IPS-NIHi11 (cell line): ENCODE results near the gene MYH9.

ENCODE experiments used
- DNase-seq: peaks from one replicate; pipeline ENCODE4 v3.0.0; 2012; ENCODE audit warnings: mixed read lengths, low spot score

Gene MYH9

DNA sequence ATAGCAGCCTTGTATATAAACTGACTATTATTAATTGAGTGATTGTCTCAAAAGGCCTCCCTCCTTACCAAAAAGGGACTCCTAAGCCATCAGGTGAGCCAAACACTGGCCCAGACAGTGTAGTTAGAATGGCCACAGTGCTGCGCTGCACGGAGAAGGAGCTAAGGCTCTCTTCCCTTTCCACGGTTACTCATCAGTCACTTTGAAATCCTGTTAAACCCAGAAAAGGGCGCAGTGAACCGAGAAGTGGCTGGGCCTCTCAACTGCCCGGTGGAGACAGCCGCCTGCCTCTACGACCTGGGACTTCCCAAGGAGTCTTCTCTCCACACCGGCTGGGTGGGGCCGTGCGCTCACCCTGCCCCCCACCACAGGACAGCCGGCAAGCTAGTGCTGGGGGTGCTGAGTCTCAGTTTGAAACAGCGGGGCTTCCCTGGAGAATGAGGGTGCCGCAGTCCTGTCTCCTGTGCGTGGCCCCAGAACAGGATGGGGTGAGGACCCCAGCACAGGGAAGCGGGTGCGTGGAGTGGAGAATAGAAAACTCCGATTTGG lies 1.3 kb downstream of the MYH9 start:
- no peak for DNase-seq

DNA sequence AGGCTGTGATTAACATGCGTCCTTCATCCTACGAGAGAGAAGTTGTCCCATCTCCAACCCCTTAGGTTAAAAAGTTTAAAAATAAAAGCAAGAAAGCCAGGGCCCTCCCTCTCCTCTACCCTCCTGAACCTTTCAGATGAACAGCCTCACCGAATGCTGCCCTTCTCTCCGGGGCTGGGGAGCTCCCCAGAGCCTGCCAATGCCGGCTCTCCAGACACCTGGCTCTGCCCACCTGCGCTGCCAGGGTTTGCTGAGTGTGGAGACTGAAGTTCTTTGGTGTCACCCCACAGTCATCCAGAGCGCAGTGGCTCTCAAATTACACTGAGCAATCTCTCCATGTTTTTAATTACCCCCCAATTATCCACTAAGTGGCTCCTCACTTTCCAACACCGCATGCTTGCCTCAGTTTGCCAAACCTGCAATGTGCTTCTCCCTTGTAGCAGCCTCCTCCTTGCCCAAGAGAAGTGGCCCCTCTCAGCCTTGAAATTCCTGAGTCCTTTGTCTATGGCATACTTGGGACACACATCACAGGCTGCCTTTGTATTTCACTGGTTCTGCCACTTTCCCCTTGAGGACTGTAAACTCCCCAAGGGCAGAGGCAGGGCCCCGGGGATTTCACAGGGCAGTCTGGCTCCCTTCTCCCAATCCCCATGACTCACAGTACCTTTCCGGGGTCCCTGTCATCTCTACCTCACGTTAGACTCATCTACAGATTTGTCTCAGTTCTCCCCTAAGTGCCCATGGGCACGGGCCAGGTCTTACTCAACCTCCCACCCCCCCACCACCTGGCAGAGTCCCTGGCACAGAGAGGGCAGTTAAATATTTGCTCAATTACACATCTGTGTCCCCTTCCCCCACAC lies 2.0 kb downstream of the MYH9 start:
- DNase-seq, result no peak

DNA sequence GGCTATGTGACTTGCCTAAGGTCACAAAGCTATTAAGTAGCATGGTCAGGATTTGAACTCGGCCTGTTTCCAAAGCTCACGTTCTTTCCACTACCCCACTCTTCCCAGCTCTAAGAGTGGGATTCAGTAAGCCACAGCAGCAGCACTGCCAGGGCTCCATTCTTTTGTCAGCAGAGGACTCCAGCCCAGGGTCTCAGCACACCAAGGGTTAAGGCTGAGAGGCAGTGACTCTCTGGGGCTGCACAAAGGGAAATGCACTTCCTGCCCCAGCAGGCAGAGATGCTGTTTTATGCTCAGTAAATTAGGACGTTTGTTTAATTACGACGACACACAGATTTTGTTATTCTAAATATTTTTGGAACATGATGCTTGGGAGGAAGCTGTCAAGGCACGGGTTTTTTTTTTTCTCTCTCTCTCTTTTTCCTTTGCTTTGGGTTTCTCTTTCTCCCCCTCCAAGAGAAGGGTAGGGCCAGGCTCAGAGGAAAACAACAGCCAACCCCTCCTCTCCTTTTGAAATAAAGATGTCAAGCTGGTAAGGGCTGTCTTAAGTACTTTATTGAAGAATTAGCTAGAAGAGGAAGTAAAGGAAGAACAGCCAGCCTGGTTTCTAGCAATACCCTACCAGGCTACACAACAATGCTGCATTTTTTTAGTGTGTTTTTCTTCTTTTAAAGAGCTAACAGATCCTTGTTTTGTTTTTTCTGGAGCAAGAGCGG lies 2.8 kb downstream of the MYH9 start:
- peak; percentile 68 for DNase-seq

DNA sequence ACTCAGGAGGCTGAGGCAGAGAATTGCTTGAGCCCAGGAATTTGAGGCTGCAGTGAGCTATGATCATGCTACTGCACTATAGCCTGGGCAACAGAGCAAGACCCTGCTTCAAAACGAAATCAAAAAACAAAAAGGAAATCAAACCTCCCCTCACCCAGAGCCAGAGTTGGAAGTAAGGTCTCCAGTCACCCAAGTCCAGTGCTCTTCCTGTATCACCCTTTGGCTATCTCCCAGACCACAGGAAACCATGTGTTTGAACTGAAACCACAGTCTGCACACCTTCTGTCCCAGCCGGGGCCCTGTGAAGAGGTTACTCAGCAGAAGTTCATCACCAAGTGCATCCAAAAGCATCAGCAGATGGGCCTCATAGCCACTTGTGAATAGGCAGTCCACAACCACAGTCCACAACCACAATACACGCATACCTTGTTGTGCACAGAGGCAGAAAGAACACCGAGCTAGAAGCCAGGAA lies 4.6 kb downstream of the MYH9 start:
- no peak for DNase-seq

DNA sequence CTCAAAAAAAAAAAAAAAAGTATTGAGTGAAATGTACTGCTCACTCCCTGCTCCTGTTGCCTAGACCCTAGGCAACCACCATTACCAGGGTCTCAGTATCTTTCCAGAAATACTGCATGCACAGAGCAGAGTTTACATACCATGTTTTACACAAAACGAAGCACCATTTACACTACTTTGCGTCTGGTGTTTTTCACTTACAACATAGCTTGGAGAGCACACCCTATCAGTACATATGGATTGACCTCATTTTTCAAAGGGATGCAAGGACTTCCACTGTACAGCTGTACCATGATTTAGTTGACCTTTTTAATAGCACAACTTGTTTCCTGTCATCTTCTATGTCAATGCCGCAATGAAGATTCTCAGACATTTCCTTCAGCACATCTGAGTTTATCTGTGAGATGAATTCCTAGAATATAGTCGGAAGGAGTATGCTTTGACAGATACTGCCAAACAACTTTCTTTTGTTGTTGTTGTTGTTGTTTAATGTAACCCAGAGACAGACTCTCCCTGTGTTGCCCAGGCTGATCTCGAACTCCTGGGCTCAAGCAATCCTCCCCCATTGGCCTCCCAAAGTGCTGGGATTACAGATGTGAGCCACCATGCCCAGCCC lies 6.1 kb downstream of the MYH9 start:
- no peak for DNase-seq

DNA sequence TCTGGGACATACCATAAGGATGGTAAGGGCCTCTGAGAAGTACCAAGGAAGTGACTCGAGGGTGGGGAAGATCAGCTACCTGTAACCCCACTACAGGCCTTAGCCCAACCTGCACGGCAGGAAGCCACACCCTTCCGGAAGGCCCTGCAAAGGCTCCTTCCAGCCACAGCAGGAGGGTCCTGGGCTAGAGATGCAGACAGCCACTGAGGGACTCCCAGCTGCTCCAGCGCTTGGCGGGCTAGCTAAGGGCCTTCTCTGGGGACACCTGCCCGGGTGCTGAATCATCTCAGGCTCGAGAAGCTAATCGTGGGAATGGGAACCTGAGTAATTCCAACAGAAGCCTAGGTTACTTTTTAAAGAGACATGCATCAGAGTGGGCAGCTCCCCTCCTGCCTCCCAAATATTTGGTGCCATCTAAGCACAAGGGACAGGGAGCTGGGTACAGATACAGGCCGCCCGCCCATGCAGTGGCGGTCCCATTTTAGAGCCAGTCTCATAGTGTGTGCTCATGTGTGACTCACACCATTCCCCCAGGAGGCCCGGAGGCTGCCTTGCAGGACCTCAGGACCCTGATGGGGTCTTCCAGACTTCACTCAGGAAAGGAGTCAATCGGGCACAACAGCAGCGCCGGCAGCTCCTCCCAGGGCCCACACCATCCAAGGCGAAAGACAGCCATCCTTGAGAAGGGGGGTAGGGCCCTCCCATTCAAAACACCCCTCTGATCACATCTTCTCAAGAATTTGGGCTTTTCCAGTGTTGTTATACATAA lies 8.0 kb downstream of the MYH9 start:
- DNase-seq, result no peak

DNA sequence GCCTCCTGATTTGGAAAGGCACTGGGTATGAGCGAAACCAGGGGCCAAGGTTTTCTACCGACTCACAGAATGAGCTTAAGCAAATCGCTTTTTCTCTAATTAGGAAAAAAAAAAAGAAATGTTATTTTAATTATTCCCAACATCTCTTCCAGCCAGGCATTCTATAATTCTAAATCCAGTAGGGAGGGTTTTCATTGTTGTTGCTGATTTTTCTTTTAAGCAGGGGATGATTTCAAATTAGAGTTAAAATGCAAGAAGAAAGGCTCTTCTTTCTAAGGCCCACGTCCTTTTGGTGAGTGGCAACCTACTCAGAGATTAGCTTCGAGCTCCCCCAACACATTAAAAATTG lies 8.9 kb downstream of the MYH9 start:
- DNase-seq, result no peak

DNA sequence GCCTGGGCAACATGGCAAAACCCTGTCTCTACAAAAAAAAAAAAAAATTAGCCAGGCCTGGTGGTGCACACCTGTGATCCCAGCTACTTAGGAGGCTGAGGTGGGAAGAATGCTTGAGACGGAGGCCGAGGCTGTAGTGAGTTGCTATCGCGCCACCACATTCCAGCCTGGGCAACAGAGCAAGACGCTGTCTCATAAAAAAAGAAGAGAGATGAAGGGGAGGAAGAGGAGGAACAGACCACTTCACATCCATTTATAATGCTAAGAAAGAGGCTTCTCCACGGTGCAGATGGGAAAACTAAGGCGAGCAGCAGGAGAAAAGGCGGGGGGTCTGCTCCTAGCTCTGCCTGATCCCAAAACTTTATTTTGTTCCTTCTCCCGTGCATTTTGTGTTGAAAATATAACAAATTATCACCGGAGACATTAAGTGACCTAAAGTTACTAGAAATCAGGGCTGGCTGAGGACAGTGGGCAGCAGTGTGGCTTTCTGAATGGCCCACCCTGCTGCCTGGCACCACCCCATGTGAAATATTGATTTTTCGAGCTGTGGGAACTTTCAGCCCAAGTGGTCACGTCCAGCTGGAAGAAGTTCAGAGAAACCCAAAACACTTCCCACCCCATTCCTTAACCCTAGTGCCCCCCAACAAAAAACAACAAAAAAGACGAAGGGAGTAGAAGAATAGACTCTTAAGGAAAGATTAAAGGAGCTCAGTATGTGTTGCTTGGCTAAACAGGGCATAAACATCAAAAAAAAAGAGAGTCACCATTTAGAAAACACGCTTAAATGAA lies 9.5 kb downstream of the MYH9 start:
- no peak for DNase-seq

DNA sequence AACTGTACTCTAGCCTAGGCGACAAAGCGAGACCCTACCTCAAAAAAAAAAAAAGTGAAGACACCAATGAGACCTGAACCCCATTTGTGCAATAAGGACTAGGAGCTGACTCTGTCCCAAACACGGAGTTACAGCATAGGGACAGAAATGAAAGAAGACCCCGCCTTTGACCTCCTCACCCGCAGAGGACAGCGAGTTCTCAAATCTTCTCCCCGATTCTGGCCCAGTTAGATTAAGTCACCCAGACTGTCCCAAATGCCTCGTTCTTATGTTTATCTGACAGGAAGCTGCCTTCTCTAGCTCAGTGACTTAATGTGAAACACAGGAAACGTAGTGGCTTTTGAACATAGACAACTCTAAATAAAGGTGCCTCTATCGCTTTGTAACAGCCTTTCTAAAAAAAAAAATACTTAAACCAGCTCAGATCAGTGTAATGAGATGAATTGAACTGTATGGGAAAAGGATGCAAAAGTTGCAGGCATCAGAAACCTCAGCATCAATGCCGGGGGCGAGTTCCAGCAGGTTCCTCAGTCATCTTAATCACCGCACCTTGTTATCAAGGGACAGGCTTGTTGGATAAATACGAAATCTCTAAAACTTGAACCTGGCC lies 10.6 kb downstream of the MYH9 start:
- DNase-seq, result no peak

DNA sequence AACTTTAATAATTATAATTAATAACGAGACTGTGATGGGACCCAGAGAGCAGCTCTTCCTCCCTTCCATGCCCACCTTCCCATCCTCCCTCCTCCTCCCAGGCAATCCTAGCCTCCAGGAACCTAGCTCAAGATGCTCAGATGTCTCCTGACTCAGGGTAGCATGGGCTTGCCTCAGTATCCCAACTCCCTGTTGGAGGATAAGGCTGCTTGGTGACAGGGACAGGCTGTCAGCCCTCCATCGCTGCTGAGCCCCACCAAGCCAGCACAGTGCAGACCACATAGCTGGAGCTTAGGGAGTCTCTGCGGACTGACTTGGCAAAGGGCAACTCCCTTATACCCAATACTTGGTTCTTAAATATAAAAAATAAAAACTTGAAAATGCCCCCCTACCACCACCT lies 11.5 kb downstream of the MYH9 start:
- DNase-seq, result no peak

DNA sequence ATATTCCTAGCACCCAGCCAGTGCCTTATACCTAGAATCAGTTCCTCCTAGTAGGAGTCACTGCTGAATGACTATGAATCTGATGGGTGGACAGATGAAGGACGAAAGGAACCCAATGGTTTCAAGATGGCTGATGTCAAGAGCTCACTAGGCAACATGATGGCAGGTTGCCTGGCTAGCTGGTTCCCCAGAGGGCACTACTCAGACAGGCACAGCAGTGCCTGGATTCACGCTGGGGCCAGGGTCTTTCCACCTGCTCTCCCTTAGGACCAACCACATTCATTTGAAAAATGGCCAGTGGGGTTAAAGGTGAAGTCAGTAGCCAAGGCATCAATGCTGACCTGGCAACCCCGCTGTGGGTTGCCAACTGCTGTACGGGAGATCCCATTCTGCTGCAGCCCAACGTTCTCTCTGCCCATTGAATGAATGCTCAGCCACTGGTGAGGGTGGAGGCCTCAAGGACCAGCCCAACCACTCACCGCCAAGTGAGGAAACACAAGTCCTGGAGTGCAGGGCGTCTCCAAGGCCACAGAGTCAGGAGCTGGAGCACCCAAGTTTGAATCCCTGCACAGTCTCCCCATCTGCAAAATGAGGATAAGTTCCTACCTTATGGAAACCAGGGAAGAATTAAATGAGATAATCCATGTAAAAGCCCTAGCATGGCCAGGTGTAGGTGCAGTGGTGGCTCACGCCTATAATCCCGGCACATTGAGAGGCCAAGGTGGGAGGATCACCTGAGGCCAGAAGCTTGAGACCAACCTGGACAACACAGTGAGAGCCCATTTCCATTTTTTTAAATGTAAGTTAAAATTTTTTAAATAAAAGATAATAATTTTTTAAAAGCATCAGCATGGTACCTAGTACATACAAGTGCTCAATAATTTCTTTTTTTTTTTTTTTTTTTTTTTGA lies 12.4 kb downstream of the MYH9 start:
- no peak for DNase-seq

DNA sequence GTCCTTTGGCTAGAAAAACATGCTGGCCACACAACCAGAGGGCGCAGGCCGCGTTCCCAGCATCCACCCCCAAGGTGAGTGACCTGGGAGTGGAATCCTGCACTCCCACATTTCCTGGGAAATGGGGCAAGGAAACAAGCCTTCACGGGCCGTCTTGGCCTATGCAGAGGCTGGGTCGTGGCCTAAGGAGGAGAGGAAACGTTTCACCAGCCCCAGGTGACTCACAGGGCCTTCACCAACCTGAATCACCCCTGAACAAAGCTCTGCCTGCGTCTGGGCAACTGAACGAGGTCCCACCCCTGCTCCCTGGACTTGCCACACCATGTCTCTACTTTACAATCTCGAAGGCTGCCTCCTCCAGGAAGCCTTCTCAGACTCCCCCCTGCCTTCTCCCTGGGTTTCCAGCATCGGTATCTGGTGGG lies 13.2 kb downstream of the MYH9 start:
- DNase-seq, result no peak

DNA sequence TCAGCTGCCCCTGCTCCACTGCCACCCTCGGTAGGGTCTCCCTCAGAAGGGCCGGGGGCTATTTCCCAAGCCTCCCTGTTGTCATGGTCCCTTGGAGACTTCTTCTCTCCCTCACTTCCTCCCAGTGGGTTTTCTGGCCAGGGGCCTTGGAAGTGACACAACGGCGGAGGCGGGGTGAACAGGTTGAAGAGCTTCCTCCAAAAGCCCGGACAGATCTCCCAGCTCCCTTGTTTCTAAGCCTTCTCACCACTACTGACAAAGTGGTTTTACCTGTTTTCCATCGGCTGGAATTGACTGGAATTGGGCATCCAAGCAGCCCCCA lies 14.5 kb downstream of the MYH9 start:
- DNase-seq, result no peak

DNA sequence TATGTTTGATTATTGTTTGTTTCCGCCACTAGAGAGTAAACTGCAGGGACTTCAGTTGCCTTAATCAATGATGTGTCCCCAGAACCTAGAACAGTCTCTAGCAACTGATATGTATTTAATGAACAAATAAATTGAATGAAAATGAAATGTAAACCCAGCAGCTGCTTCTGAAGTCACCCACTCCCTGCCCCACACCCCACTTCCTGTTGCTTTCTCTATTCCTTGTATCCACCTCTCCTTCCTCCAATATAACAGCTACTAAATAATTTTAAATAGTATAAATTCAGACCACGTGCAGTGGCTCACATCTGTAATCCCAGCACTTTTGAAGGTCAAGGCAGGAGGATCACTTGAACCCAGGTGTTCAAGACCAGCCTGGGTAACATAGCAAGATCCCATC lies 15.8 kb downstream of the MYH9 start:
- DNase-seq, result no peak

DNA sequence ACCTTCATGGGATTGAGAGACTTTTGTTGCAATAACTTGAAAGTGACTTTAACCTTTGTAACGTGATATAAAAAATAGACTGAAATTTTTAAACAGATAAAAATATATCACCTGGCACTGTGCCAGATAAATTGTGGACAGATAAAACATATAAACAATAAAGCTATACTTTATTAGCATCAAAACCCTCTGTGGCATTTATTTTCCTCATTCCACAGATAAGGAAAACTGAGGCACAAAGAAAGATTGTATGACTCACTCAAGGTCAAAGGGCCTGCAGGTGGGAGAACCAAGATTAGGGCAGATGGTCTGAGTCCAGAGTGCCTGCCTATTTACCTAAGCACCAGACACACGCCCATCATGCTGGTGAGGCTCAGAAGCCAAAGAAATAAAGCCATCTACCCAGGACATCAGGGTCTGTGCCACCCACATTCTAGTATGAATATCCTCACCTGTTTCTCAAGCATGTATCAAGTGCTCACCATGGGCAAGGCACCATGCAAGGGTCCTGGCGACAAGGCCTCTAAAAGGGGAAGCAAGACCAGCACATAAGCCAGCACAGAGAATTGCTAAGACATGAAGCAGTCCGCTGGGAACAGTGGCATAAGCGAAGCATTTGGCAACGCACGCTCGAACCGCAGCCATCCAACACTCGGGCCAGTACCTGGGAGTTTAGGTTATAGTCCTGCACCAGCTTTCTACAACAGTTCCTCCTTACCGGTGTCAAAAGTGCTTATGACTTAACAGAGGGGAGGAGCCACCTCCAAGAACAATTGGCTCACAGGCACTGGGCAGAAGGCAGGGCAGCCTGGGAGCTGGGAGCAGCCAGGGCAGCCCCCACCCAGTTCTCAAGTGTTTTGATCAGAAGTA lies 17.6 kb downstream of the MYH9 start:
- no peak for DNase-seq

DNA sequence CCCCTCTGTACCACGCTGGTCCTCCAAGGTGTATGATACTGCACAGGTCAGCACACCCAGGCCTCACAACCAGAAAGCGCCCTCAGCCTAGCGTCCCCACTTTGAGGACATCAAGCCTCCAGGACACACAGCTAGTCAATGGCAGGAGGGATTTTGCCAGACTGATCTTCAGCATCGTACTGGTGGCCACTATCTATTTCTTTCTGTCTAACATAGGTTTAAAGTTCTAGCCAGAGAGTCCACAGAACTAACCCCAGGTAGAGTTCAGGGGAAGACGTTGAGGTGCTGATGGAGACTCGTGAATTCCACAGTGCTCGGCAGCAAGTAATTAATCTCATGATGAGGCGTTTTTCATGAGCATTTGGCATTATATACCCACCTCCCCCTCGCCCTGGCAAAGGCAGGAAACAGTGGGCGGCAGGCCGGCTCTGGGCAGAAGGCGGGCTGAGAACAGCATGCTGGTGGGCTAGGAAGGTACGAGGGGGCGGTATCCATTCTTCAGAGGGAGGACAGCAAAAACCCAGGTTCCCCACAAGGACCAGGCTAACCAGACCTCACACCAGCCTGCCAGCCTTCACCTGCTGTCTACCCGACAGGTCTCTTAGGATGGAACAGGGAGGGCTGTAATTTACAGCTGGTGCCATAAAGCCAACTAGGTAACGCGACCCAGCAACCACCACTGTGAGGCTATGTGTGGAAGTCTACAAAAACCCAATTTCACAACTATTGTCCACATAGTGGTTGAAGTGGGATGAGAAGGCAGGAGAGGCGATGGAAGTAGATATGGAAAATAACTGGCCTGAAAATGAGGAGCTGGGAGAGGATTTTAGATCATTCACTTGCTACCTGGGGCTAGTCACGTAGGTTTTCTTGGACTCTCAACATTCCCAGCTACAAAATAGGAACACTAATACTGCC lies 18.5 kb downstream of the MYH9 start:
- DNase-seq, result no peak

DNA sequence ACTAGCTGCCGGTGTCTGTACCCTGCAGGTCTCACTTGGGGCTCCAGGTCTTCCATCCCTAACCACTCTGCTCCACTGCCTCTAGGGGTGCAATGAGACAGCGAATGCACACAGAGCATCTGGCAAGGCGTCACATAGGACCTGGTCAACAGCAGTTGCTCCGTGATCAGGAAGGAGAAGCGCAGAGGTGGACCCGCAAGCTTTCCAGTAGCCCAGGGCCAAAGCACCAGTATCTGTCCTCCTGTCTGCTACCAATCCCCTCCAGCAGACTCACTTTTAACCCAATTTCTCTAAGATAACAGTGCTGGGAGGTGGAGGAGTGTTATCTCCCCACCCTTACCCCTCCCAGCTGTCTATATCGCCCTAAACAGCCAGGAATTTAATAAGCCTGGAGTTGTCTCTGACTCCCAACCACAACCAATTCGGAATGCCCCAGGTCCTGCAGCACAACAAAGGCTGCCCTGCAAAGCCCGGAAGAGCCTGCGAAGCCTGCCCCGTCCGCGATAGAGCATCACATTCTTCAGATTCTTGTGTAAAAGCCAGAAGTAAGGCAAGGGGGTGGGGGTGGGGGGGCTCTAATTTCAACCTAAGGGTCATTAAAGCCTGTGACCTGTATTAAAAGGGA lies 19.3 kb downstream of the MYH9 start:
- peak; percentile 76 for DNase-seq
